Skeletal muscle satellite cell (primary cell): ENCODE measurements around the gene KCNQ1.
"Not testable (repeated sequence)": the region's sequence is repeated elsewhere in the genome, so short reads cannot be mapped to it uniquely, and the experiment has no call there.

Source experiments
- H3K27me3 ChIP-seq: 2 replicates; pipeline ENCODE4 v1.7.0; 2013; ENCODE audit warnings: low read length; ENCODE audit not compliant: control insufficient read depth, insufficient read depth
- H3K36me3 ChIP-seq: 2 replicates; pipeline ENCODE4 v1.7.0; 2013; ENCODE audit warnings: mild to moderate bottlenecking, control low read depth, low read length; ENCODE audit not compliant: insufficient read depth
- H3K4me1 ChIP-seq: 2 replicates; pipeline ENCODE4 v1.7.0; 2013; ENCODE audit warnings: low read length; ENCODE audit not compliant: control insufficient read depth, insufficient read depth
- H3K4me2 ChIP-seq: 2 replicates; pipeline ENCODE4 v1.7.0; 2013; ENCODE audit warnings: mild to moderate bottlenecking, low read length
- H3K4me3 ChIP-seq: 2 replicates; pipeline ENCODE4 v1.7.0; 2013; ENCODE audit warnings: low read length
- H3K9ac ChIP-seq: 2 replicates; pipeline ENCODE4 v1.7.0; 2013; ENCODE audit warnings: mild to moderate bottlenecking, low read depth, low read length, moderate library complexity
- H3K9me3 ChIP-seq: replicated peaks from 2 replicates; pipeline ENCODE4 v1.7.0; 2013; ENCODE audit warnings: mild to moderate bottlenecking, control low read depth, low read length

The KCNQ1 gene

GRCh38 chr11:2480067-2480873 is 35.5 kb downstream of the KCNQ1 start:
- H3K27me3 ChIP-seq, result peaks cover 49% of the 10 kb centered on the region
- not testable (repeated sequence) for H3K36me3 ChIP-seq, H3K4me3 ChIP-seq, H3K4me2 ChIP-seq, H3K9ac ChIP-seq, H3K4me1 ChIP-seq, H3K9me3 ChIP-seq

- peaks cover 43% of the 10 kb centered on the region for H3K27me3 ChIP-seq
- H3K4me1 ChIP-seq, result no peaks in the 10 kb centered on the region
- no peak overlapping the region for H3K9ac ChIP-seq
- no peak overlapping the region for H3K4me3 ChIP-seq
- H3K9me3 ChIP-seq, result no peaks in the 10 kb centered on the region
- H3K4me2 ChIP-seq, result no peak overlapping the region
- H3K36me3 ChIP-seq, result no peaks in the 10 kb centered on the region
Measured at GRCh38 chr11:2480874-2481220, 36.0 kb downstream of the KCNQ1 start.

GRCh38 chr11:2481253-2481652 is 36.4 kb downstream of the KCNQ1 start:
- Histone ChIP-seq H3K4me2 (no peak overlapping the region), H3K9me3 (no peaks in the 10 kb centered on the region), H3K27me3 (peaks cover 40% of the 10 kb centered on the region), H3K4me1 (no peaks in the 10 kb centered on the region), H3K4me3 (no peak overlapping the region), H3K9ac (no peak overlapping the region), H3K36me3 (no peaks in the 10 kb centered on the region)

GRCh38 chr11:2482204-2482603 is 37.4 kb downstream of the KCNQ1 start:
- Histone ChIP-seq H3K9ac (no peak overlapping the region), H3K4me2 (no peak overlapping the region), H3K4me3 (no peak overlapping the region), H3K9me3 (no peaks in the 10 kb centered on the region), H3K4me1 (no peaks in the 10 kb centered on the region), H3K36me3 (no peaks in the 10 kb centered on the region), H3K27me3 (peaks cover 36% of the 10 kb centered on the region)

- peaks cover under 1% of the 10 kb centered on the region for H3K9me3 ChIP-seq
- H3K36me3 ChIP-seq, result no peaks in the 10 kb centered on the region
- no peak overlapping the region for H3K9ac ChIP-seq
- no peak overlapping the region for H3K4me2 ChIP-seq
- H3K4me1 ChIP-seq, result no peaks in the 10 kb centered on the region
- peaks cover 31% of the 10 kb centered on the region for H3K27me3 ChIP-seq
- H3K4me3 ChIP-seq, result no peak overlapping the region
Measured at GRCh38 chr11:2482745-2483144, 37.9 kb downstream of the KCNQ1 start.

- Histone ChIP-seq H3K4me1 (no peaks in the 10 kb centered on the region), H3K4me3 (no peak overlapping the region), H3K9ac (no peak overlapping the region), H3K4me2 (no peak overlapping the region), H3K9me3 (peaks cover 4% of the 10 kb centered on the region), H3K36me3 (no peaks in the 10 kb centered on the region), H3K27me3 (peaks cover 27% of the 10 kb centered on the region)
Measured at GRCh38 chr11:2483426-2483825, 38.6 kb downstream of the KCNQ1 start.

GRCh38 chr11:2484576-2485125 is 39.8 kb downstream of the KCNQ1 start:
- peaks cover 4% of the 10 kb centered on the region for H3K9me3 ChIP-seq
- no peak overlapping the region for H3K4me3 ChIP-seq
- H3K4me2 ChIP-seq, result no peak overlapping the region
- no peaks in the 10 kb centered on the region for H3K4me1 ChIP-seq
- no peak overlapping the region for H3K9ac ChIP-seq
- H3K36me3 ChIP-seq, result no peaks in the 10 kb centered on the region
- H3K27me3 ChIP-seq, result peaks cover 27% of the 10 kb centered on the region

GRCh38 chr11:2488004-2488403 is 43.2 kb downstream of the KCNQ1 start:
- Histone ChIP-seq H3K4me1 (no peaks in the 10 kb centered on the region), H3K4me3 (no peak overlapping the region), H3K9me3 (peaks cover 4% of the 10 kb centered on the region), H3K4me2 (no peak overlapping the region), H3K27me3 (peaks cover 18% of the 10 kb centered on the region), H3K9ac (no peak overlapping the region), H3K36me3 (no peaks in the 10 kb centered on the region)

- H3K9me3 ChIP-seq, result peaks cover 4% of the 10 kb centered on the region
- H3K9ac ChIP-seq, result no peak overlapping the region
- H3K4me2 ChIP-seq, result no peak overlapping the region
- no peaks in the 10 kb centered on the region for H3K36me3 ChIP-seq
- H3K4me3 ChIP-seq, result no peak overlapping the region
- no peaks in the 10 kb centered on the region for H3K4me1 ChIP-seq
- peaks cover 9% of the 10 kb centered on the region for H3K27me3 ChIP-seq
Measured at GRCh38 chr11:2489083-2489482, 44.3 kb downstream of the KCNQ1 start.

GRCh38 chr11:2497951-2498350 is 53.1 kb downstream of the KCNQ1 start:
- not testable (repeated sequence) for H3K36me3 ChIP-seq, H3K4me2 ChIP-seq, H3K9me3 ChIP-seq, H3K9ac ChIP-seq, H3K4me1 ChIP-seq, H3K4me3 ChIP-seq
- peaks cover 15% of the 10 kb centered on the region for H3K27me3 ChIP-seq

- Histone ChIP-seq H3K4me3 (no peak overlapping the region), H3K36me3 (no peaks in the 10 kb centered on the region), H3K9me3 (peaks cover 5% of the 10 kb centered on the region), H3K4me2 (no peak overlapping the region), H3K27me3 (peaks cover 15% of the 10 kb centered on the region), H3K4me1 (no peaks in the 10 kb centered on the region), H3K9ac (no peak overlapping the region)
Measured at GRCh38 chr11:2498750-2499149, 53.9 kb downstream of the KCNQ1 start.
